ENCODE data around the gene MEIOB. TPM values are rescaled to one million over a fixed set of nuclear protein-coding genes. Genes with fewer than 3 reads are reported as not detected.
"Not testable (repeated sequence)": the region's sequence is repeated elsewhere in the genome, so short reads cannot be mapped to it uniquely, and the experiment has no call there.

Gene MEIOB
- total RNA-seq, 1 donor from 2014 or later = not detected

DNA sequence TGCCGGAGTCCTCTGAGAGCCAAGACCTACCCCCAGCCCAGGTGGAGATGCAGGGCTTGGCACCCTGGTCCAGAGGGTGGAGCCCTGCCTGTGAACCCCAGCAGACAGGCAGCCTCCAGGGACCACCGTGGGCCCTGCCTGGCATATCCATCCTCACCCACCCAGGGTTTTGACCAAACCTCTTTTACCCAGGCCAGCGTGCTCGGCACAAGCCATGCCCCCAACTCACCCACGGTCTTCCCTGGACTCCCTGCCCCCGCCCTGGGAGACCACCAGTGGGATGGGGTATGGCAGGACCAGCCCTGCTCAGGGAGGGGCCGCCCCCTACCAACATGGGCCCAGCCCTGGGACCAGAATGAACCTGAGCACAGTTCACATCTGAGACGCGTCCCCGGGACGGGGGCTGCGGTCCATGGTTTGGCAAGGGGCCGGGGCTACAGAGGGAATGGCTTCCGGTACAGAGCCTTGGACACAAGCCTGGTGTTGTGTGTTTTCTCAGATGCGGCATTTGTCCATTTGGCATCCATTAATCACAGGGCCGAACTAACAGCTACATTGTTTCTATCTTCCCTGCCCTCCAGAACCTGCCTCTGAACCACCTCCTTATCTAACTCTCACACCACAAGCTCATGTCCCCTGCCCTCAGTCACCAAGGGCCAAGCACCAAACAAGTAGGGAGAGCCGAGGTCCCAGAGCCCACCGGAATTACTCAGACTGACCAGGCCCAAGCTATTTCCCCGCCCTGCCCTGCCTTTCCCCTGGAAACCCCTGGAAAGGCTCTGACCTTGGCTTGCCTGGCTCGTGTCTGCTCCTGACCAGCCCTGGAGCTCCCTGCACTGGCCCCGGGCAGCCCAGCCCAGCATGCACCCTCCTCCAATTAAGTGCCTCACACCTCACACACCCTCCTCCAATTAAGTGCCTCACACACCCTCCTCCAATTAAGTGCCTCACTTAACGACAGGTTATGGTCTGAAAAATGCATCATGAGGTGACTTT is 32.2 kb upstream of the MEIOB start:
- Mint-ChIP-seq H3K27me3 (ENCODE audit: low read depth) (peaks cover 22% of the 10 kb centered on the region), H3K9me3 (no peaks in the 10 kb centered on the region), H3K36me3 (no peaks in the 10 kb centered on the region), H3K4me1 (no peaks in the 10 kb centered on the region), H3K4me3 (no peak overlapping the region), H3K27ac (no peak overlapping the region)
- TF ChIP-seq, protein P1, sequence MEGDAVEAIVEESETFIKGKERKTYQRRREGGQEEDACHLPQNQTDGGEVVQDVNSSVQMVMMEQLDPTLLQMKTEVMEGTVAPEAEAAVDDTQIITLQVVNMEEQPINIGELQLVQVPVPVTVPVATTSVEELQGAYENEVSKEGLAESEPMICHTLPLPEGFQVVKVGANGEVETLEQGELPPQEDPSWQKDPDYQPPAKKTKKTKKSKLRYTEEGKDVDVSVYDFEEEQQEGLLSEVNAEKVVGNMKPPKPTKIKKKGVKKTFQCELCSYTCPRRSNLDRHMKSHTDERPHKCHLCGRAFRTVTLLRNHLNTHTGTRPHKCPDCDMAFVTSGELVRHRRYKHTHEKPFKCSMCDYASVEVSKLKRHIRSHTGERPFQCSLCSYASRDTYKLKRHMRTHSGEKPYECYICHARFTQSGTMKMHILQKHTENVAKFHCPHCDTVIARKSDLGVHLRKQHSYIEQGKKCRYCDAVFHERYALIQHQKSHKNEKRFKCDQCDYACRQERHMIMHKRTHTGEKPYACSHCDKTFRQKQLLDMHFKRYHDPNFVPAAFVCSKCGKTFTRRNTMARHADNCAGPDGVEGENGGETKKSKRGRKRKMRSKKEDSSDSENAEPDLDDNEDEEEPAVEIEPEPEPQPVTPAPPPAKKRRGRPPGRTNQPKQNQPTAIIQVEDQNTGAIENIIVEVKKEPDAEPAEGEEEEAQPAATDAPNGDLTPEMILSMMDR (IDR thresholded peaks at IDR 0.05; ENCODE audit: unreplicated experiment) = no peak
- DNase-seq (ENCODE audit: low spot score in 2 of 2, unreplicated experiment in 2 of 2) = no peak

DNA sequence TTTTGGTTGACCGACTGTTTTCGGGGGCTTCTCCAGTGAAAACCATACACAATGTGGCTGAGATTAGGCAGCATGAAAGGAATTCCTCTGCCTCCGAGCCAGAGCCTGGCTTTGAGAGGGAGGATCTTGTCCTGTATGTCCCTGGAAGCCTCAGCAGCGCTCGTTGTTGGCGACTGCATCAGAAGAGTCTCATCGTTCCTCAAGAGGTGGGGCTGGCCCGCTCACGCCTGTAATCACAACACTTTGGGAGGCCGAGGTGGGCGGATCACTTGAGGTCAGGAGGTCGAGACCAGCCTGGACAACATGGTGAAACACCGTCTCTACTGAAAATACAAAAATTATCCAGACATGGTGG is 31.2 kb upstream of the MEIOB start:
- Mint-ChIP-seq H3K27ac (no peak overlapping the region), H3K27me3 (ENCODE audit: low read depth) (peaks cover 25% of the 10 kb centered on the region), H3K4me1 (no peaks in the 10 kb centered on the region), H3K36me3 (no peaks in the 10 kb centered on the region), H3K9me3 (no peaks in the 10 kb centered on the region), H3K4me3 (no peak overlapping the region)
- TF ChIP-seq, protein P1 (IDR thresholded peaks at IDR 0.05; ENCODE audit: unreplicated experiment) = no peak
- no peak for DNase-seq (ENCODE audit: low spot score in 2 of 2, unreplicated experiment in 2 of 2)

DNA sequence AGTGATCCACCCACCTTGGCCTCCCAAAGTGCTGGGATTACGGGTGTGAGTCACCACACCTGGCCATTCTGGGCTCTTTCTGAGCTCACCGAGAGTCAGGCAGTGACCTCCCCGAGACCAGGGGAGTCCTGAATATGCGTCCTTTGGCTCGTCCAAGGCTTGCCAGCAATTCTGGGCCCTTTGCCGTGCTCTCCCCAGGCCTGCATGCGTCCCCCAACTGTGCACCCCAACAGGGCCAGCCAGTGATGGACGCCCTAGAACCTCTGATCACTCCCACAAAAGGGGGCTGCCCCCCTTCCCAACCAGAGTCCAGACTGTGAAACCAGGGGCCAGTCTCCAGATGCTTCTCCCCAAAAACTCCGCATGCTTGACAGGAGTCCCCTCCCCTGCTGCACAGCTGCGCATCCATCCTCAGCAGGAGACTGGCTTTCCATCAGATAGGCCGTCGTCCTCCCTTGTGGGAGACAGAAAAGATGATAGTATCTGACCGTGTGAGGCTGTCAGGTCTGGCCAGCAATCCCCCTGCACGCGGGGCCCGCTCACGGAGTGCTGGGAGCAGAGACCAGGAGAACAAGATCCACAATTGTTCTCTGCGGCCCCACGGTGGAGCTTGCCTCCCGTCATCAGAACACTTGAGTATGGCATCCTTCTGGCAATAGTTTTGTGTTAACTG is 30.7 kb upstream of the MEIOB start:
- no peak overlapping the region for H3K27ac Mint-ChIP-seq
- TF ChIP-seq, protein P1 (IDR thresholded peaks at IDR 0.05; ENCODE audit: unreplicated experiment) = no peak
- H3K27me3 Mint-ChIP-seq (ENCODE audit: low read depth) = peaks cover 27% of the 10 kb centered on the region
- H3K4me3 Mint-ChIP-seq = no peak overlapping the region
- H3K36me3 Mint-ChIP-seq = no peaks in the 10 kb centered on the region
- no peaks in the 10 kb centered on the region for H3K9me3 Mint-ChIP-seq
- DNase-seq (ENCODE audit: low spot score in 2 of 2, unreplicated experiment in 2 of 2) = no peak
- no peaks in the 10 kb centered on the region for H3K4me1 Mint-ChIP-seq

DNA sequence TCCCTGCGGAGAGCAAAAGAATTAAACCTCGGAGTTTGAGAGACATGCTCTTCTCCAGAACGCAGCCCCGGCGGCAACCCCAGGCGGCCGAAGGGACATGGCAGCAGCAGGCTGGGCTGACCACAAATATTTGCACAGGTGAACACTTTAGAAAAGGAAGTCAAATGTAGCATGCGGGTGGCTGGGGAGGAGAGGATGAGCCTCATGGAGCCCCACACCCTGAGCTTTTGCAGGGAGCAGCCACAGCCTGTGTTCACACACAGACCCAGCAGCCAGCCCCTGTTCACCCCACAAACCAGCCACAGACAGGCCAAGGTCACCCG is 28.4 kb upstream of the MEIOB start:
- Mint-ChIP-seq H3K4me1 (no peaks in the 10 kb centered on the region), H3K27ac (no peak overlapping the region), H3K4me3 (no peak overlapping the region), H3K36me3 (no peaks in the 10 kb centered on the region), H3K9me3 (no peaks in the 10 kb centered on the region), H3K27me3 (ENCODE audit: low read depth) (peaks cover 35% of the 10 kb centered on the region)
- DNase-seq (ENCODE audit: low spot score in 2 of 2, unreplicated experiment in 2 of 2) = no peak
- TF ChIP-seq, protein P1 (IDR thresholded peaks at IDR 0.05; ENCODE audit: unreplicated experiment) = no peak

DNA sequence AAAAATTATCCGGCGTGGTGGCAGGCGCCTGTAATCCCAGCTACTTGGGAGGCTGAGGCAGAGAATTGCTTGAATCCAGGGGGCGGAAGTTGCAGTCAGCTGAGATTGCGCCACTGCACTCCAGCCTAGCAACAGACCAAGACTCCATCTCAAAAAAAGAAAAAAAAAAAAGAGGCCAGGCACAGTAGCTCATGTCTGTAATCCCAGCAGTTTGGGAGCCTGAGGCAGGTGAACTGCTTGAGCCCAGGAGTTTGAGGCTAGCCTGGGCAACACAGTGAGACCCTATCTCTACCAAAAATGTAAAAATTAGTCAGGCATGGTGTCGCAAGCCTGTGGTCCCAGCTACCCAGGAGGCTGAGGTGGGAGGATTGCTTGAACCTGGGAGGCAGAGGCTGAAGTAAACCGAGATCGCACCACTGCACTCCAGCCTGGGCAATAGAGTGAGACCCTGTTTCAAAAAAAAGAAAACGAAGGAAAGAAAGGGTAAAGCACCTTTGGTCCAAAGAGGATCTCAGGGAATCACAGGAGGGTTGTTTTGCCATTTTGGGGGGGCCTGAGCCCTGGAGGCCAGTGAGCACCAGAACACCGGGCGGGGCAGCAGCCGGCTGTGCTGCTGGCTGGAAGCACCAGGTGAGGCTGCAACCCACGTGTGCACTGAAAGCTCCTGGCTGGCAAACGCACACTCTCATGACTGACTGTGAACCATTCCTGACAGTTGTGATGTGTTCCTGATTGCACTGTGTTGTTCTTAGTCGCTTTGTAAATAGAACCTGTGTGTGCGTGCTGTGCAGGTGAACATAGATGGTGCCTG is 27.9 kb upstream of the MEIOB start:
- no peaks in the 10 kb centered on the region for H3K9me3 Mint-ChIP-seq
- no peak overlapping the region for H3K27ac Mint-ChIP-seq
- no peak for DNase-seq (ENCODE audit: low spot score in 2 of 2, unreplicated experiment in 2 of 2)
- no peaks in the 10 kb centered on the region for H3K36me3 Mint-ChIP-seq
- no peaks in the 10 kb centered on the region for H3K4me1 Mint-ChIP-seq
- no peak overlapping the region for H3K4me3 Mint-ChIP-seq
- peaks cover 35% of the 10 kb centered on the region for H3K27me3 Mint-ChIP-seq (ENCODE audit: low read depth)
- TF ChIP-seq, protein P1 (IDR thresholded peaks at IDR 0.05; ENCODE audit: unreplicated experiment) = no peak

DNA sequence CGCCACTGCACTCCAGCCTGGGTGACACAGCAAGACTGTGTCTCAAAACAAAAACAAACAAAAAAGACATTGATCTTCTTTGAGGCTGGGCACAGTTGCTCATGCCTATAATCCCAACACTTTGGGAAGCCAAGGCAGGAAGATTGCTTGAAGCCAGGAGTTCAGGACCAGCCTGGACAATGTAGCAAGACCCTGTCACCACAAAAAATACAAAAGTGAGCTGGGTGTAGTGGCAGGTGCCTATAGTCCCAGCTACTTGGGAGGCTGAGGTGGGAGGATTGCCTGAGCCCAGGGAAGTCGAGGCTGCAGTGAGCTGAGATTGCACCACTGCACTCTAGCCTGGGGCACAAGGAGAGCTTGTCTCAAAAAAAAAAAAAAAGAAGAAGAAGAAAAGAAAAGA is 25.7 kb upstream of the MEIOB start:
- not testable (repeated sequence) for H3K4me1 Mint-ChIP-seq, H3K27ac Mint-ChIP-seq
- H3K27me3 Mint-ChIP-seq (ENCODE audit: low read depth) = peaks cover 39% of the 10 kb centered on the region

More for the DNA sequence above, 25.7 kb upstream of the MEIOB start:
- not testable (repeated sequence) for H3K9me3 Mint-ChIP-seq; DNase-seq (ENCODE audit: low spot score in 2 of 2, unreplicated experiment in 2 of 2); H3K4me3 Mint-ChIP-seq; H3K36me3 Mint-ChIP-seq

All from mesothelial cell of epicardium (in vitro differentiated cells).